Prostate gland (tissue), 2 donors: Measurements from ENCODE around the gene CRYBA2. TPM values are rescaled to one million over a fixed set of nuclear protein-coding genes. Genes with fewer than 3 reads are reported as not detected.

Experiments
- DNase-seq: peaks from one replicate; pipeline ENCODE4 v3.0.0-alpha.2; 2019; ENCODE audit warnings: low spot score
- H3K27ac ChIP-seq, 2 donors: fragments of 200-600 bp; sonication (generic); 2 replicates each; pipeline ENCODE4 v1.5.1; 2017 to 2019
- H3K27me3 ChIP-seq: fragments of 200-600 bp; sonication (generic); replicated peaks from 2 replicates; pipeline ENCODE4 v1.5.1; 2019; ENCODE audit not compliant: insufficient read depth
- H3K36me3 ChIP-seq, 2 donors: fragments of 200-600 bp; sonication (generic); 1 replicate in 1 of 2; 2 replicates in 1 of 2; pipeline versions ENCODE4 v1.5.1 to v1.8.1; 2017 to 2019
- H3K4me1 ChIP-seq: fragments of 200-600 bp; sonication (generic); replicated peaks from 2 replicates; pipeline ENCODE4 v1.5.1; 2019
- H3K4me3 ChIP-seq, 2 donors: fragments of 200-600 bp; sonication (generic); 2 replicates each; pipeline ENCODE4 v1.5.1; 2017 to 2019
- H3K9me3 ChIP-seq: fragments of 200-600 bp; sonication (generic); 2 replicates; pipeline ENCODE4 v1.5.1; 2017
- POLR2A ChIP-seq: fragments of 450-650 bp; IDR thresholded peaks from one replicate; pipeline ENCODE4 v1.6.1; 2016; ENCODE audit warnings: antibody characterized with exemption, mild to moderate bottlenecking
- POLR2AphosphoS5 ChIP-seq: sonication (generic); formaldehyde crosslinking; IDR thresholded peaks from one replicate; pipeline ENCODE4 v1.6.1; 2017; ENCODE audit warnings: antibody characterized with exemption
- WGBS: methylation state at CpG from one replicate; pipeline ENCODE4 v1.1.5; 2018; 5-methylcytosine and 5-hydroxymethylcytosine counted together
- intact Hi-C: fragments of 100-400 bp; cut with DNase I; formaldehyde crosslinking; loops from one replicate; pipeline ENCODE4 v1.14.2; 2022
- total RNA-seq, 2 donors: library from RNA; depleted of rRNA; stranded (reverse); fragments of >200 nt; gene quantifications; one replicate each; pipeline ENCODE4 v1.1.0, GENCODE V29; 2016
- TF ChIP-seq, protein P1 (sequence below), 4 experiments: fragments of 200-600 bp in 2 of 4; fragments of 450-650 bp in 2 of 4; sonication (generic) in 2 of 4; IDR thresholded peaks; 1 replicate in 3 of 4; 2 replicates in 1 of 4; pipeline ENCODE4 v1.5.1; 2016 to 2019; ENCODE audit warnings: antibody characterized with exemption in 4 of 4, mild to moderate bottlenecking in 2 of 4, moderate library complexity in 2 of 4

The CRYBA2 gene
- total RNA-seq, 2 donors from 2014 or later = 3.0 TPM; not detected in 1

DNA sequence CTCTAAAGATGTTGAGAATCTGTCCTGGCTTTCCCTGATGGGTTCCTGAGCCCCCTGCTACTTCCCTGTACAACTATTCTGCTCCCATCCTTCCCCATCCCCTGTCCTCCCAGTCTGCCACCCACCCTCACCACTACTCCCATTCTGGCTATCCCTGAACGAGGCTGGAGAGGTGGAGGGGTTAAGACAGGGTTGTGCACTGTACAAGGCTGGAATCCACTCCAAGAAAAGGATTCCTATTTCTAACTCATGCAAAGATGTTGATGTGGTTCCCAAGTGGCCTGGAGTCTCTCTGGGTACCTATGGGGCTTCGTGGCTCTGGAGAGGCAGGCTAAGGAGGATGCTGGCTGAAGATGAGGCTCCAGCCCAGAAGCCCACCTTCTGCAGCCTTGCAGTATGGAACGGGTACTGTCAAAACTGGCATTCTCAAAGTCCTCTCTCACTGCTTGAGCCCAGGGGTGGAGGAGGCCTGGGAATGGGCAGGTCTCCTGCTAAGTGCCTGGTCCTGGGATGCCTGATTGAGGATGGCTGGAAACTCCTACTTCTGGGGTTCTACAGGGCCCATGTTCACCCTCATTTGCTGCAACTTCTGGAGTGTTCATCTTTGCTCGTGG, 7.0 kb downstream of the CRYBA2 start:
- Histone ChIP-seq H3K36me3 (no peaks in the 10 kb centered on the region), H3K4me1 (no peaks in the 10 kb centered on the region), H3K27me3 (peaks cover 14% of the 10 kb centered on the region), H3K4me3 (no peak overlapping the region), H3K9me3 (no peaks in the 10 kb centered on the region), H3K27ac (no peak overlapping the region)
- DNase-seq = no peak
- no peak for TF ChIP-seq POLR2AphosphoS5
- TF ChIP-seq, protein P1, sequence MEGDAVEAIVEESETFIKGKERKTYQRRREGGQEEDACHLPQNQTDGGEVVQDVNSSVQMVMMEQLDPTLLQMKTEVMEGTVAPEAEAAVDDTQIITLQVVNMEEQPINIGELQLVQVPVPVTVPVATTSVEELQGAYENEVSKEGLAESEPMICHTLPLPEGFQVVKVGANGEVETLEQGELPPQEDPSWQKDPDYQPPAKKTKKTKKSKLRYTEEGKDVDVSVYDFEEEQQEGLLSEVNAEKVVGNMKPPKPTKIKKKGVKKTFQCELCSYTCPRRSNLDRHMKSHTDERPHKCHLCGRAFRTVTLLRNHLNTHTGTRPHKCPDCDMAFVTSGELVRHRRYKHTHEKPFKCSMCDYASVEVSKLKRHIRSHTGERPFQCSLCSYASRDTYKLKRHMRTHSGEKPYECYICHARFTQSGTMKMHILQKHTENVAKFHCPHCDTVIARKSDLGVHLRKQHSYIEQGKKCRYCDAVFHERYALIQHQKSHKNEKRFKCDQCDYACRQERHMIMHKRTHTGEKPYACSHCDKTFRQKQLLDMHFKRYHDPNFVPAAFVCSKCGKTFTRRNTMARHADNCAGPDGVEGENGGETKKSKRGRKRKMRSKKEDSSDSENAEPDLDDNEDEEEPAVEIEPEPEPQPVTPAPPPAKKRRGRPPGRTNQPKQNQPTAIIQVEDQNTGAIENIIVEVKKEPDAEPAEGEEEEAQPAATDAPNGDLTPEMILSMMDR (IDR thresholded peaks at IDR 0.05) = no peak
- no peak for TF ChIP-seq POLR2A
- intact Hi-C loops = no loop called here
- 67% methylated on average over 4 of the region's 4 CpGs for WGBS

DNA sequence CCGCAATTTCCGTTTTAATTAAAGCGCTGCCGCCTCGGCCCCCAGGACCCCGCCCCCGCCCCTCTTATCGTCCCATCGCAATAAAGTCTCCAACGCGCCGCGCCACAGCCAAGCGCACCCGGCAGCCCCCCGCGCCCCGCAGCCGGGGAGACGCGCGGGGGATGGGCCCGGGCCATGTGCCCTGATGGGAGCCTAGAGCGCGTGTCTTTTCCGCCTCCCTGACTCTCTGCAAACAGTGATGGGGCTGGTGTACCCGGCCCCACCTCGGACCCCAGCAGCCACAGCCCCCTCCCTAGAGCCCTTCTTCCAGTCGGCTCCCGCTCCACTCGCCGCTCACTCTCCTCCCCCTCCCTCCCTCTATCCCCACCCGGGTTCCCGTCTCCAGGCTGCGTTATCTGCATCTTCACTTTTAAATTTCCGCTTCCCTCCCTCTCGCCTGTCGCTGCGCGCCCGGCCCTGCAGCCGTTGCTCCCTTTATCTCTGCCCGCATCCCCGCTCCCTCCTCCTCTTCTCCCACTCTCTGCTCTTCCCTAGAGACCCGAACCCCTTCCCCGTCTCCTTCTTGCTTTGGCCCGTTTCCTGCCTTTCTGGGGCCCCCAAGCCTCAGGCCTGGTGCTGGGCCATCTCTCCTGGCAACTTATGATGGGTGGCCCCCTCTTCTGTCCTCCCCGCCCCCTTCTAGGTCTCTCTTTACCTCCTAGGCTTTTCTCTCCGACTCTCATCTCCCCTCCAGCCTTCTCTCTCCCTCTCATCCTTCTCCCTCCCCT, 7.7 kb downstream of the CRYBA2 start:
- H3K36me3 ChIP-seq = no peaks in the 10 kb centered on the region
- 7% methylated on average over 28 of the region's 49 CpGs for WGBS
- H3K27ac ChIP-seq = no peak overlapping the region
- no peak for DNase-seq
- peak overlapping the region in 1 of 2 donors; percentile 19 for H3K4me3 ChIP-seq
- H3K9me3 ChIP-seq = no peaks in the 10 kb centered on the region
- intact Hi-C loops = no loop called here
- H3K4me1 ChIP-seq = no peaks in the 10 kb centered on the region
- peaks cover 17% of the 10 kb centered on the region for H3K27me3 ChIP-seq
- TF ChIP-seq POLR2AphosphoS5 (no peak), POLR2A (no peak)
- TF ChIP-seq, protein P1 (IDR thresholded peaks at IDR 0.05) = no peak

DNA sequence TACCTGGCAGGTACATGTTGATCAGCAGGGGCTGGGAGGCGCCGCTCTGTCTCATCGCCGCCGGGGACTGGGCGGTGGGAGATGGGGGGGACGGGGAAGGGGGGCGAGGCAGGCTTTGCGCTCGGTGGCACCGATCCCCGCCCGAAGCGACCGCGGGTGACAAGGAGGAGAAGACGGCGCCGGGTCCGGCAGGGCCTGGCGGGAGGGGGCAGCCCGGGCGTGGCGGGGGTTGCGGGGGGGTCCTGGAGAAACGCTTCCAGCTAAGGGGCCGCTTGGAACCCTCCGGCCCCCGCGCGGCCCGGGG, 8.2 kb downstream of the CRYBA2 start, which contains the start of gene FEV:
FEV (minus strand) TSS at position 164 of the 304 bp plus-strand sequence; CDS start at position 55, 109 bp downstream.
- Histone ChIP-seq H3K36me3 (no peaks in the 10 kb centered on the region), H3K27ac (peak within 1 kb of the TSS in 1 of 2 donors; percentile 4), H3K4me1 (no peaks in the 10 kb centered on the region), H3K4me3 (peak within 1 kb of the TSS; percentile 7 to 19), H3K27me3 (peaks cover 17% of the 10 kb centered on the region), H3K9me3 (no peaks in the 10 kb centered on the region)
- under 1% methylated on average over 22 of the region's 32 CpGs for WGBS
- DNase-seq = no peak
- TF ChIP-seq POLR2A = no peak
- no peak for TF ChIP-seq POLR2AphosphoS5
- TF ChIP-seq, protein P1 (IDR thresholded peaks at IDR 0.05) = no peak
- intact Hi-C loops = no loop called here

DNA sequence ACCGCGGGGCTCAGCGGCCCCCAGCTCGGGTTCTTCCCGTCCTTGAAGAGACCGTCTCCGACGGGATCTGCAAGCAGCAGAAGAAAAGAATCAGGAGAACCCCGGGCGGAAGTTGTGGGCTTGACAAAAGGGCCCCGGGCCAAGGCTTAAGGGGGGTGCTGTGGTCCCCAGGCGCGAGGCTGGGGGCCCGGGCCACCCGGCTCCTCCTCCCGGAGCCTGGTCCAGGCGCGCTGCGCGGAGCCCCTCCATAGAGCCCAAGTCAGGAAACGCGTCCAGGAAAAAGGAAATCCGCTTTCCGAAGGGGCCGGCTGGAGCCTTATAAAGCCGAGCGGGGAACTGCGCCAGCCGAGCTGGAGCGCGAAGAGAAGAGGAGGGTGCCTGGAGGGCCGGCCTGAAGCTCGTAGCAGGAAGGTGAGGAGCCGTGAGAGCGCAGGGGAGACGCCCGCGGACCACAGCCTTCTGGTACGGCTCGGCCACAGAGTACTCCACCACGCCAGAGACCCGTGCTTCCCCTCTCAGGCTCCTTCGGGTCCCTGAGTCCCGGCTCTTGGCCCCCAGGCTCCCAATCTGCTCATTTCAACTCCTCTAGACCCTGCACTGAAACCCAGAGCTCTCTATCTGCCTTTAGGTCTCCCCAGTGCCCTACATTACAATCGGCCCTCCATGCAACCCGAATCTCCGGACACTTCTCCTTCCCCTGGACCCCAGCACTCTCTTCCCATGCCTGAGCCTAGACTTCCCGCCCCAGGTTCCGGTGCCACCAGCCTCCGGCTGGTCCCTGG, 8.8 kb downstream of the CRYBA2 start:
- DNase-seq = no peak
- Histone ChIP-seq H3K4me1 (peaks cover 4% of the 10 kb centered on the region), H3K4me3 (peak overlapping the region; percentile 7 to 19), H3K36me3 (no peaks in the 10 kb centered on the region), H3K27ac (peak overlapping the region in 1 of 2 donors; percentile 4), H3K27me3 (peaks cover 17% of the 10 kb centered on the region), H3K9me3 (no peaks in the 10 kb centered on the region)
- TF ChIP-seq POLR2AphosphoS5 (peak; percentile 38), POLR2A (no peak)
- TF ChIP-seq, protein P1 (IDR thresholded peaks at IDR 0.05) = no peak
- intact Hi-C loops = no loop called here
- WGBS = under 1% methylated on average over 50 of the region's 50 CpGs
